NCI-H510A treated with DMSO at 0.1 percent for 48 hours (cell line): Measurements from ENCODE around the gene ZNF813.
"Not testable (repeated sequence)": the region's sequence is repeated elsewhere in the genome, so short reads cannot be mapped to it uniquely, and the experiment has no call there.

Experiments used
- DNase-seq: peaks from one replicate; lab custom pipeline; 2025; lab: John Stamatoyannopoulos, UW

ZNF813 gene

GRCh38 chr19:53467485-53468262 lies at the start of gene ZNF813:
TSS of gene ZNF813 (plus strand) at chr19:53467733. CDS start at chr19:53483823, 16,090 bp downstream.
- no peak for DNase-seq

GRCh38 chr19:53420520-53421315 lies 46.8 kb upstream of the ZNF813 start:
- DNase-seq: not testable (repeated sequence)

- DNase-seq: no peak
These were observed 45.0 kb upstream of the ZNF813 start for GRCh38 chr19:53422551-53422950.

- DNase-seq: not testable (repeated sequence)
These were observed 44.5 kb upstream of the ZNF813 start for GRCh38 chr19:53423074-53423473.

GRCh38 chr19:53423680-53424079 lies 43.9 kb upstream of the ZNF813 start:
- not testable (repeated sequence) for DNase-seq

- DNase-seq: no peak
These were observed 42.5 kb upstream of the ZNF813 start for GRCh38 chr19:53424968-53425597.

GRCh38 chr19:53431399-53432087 lies 36.0 kb upstream of the ZNF813 start, which contains the start of gene ZNF761:
TSS of gene ZNF761 (plus strand) at chr19:53431984. CDS start at chr19:53447269, 15,285 bp downstream.
- DNase-seq: peak; percentile 89

GRCh38 chr19:53432088-53432661 lies 35.4 kb upstream of the ZNF813 start:
- DNase-seq: no peak

GRCh38 chr19:53443809-53444208 lies 23.7 kb upstream of the ZNF813 start:
- not testable (repeated sequence) for DNase-seq

GRCh38 chr19:53447196-53447595 lies 20.3 kb upstream of the ZNF813 start:
- not testable (repeated sequence) for DNase-seq

GRCh38 chr19:53455828-53456227 lies 11.7 kb upstream of the ZNF813 start:
- DNase-seq: no peak

- not testable (repeated sequence) for DNase-seq
These were observed 7.3 kb upstream of the ZNF813 start for GRCh38 chr19:53460131-53460721.

- no peak for DNase-seq
These were observed 5.7 kb upstream of the ZNF813 start for GRCh38 chr19:53461866-53462265.

- no peak for DNase-seq
These were observed 4.7 kb upstream of the ZNF813 start for GRCh38 chr19:53462861-53463260.

GRCh38 chr19:53463263-53463662 lies 4.3 kb upstream of the ZNF813 start:
- DNase-seq: no peak

GRCh38 chr19:53466726-53467484 lies 628 bp upstream of the ZNF813 start:
- no peak for DNase-seq

- not testable (repeated sequence) for DNase-seq
These were observed 1.1 kb downstream of the ZNF813 start for GRCh38 chr19:53468628-53469027.

- DNase-seq: no peak
These were observed 4.4 kb downstream of the ZNF813 start for GRCh38 chr19:53471916-53472315.

GRCh38 chr19:53474832-53475231 lies 7.3 kb downstream of the ZNF813 start:
- DNase-seq: not testable (repeated sequence)

- DNase-seq: not testable (repeated sequence)
These were observed 7.9 kb downstream of the ZNF813 start for GRCh38 chr19:53475470-53475869.
